ENCODE results near the gene MCTP1. TPM values are rescaled to one million over a fixed set of nuclear protein-coding genes. Genes with fewer than 3 reads are reported as not detected.

The MCTP1 gene
- total and polyA plus RNA-seq, 7 experiments from 2014 or later: 0.75 to 38.9 (median 2.3) TPM; not detected in 1

DNA sequence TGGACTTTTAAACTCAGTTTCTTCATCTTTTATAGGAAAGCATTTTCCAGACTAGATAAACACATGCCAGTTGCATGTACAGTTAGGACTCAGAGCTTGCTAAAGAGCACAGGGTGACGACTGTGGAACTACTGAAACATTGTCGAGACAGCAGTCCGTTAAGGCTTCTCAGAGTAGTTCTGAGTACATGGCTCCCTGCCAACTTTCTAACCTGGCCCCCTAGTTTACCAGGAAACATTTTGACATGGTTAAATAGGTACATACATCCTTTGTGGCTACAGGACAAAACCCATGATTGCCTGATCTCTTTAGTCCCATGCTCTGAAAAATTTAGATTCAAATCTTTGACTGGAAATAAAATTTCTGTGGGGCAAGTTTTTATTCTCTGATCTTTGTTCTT lies 536.7 kb downstream of the MCTP1 start:
- H3K4me1 ChIP-seq (ENCODE audit: control insufficient read depth in 2 of 2, insufficient read depth in 2 of 2, low read length in 2 of 2): no peaks in the 10 kb centered on the region
- DNase-seq: no peak
- ChIA-PET POLR2A (no interaction called here), CTCF (interaction anchor here (1.5 kb wide), 1 partner anchor 17 kb away, joined by 4 read pairs; no protein-coding TSS in a partner anchor)
- no peaks in the 10 kb centered on the region for H3K27me3 ChIP-seq (ENCODE audit: control insufficient read depth in 2 of 2, insufficient read depth in 2 of 2, low read length in 2 of 2)
- H3K27me3 Mint-ChIP-seq: peaks cover 0 to 5% (median 3%) of the 10 kb centered on the region in 5 donors
- no peak overlapping the region for H3K4me3 ChIP-seq (ENCODE audit: low read length)
- H3K27ac Mint-ChIP-seq: no peak overlapping the region
- no peaks in the 10 kb centered on the region for H3K36me3 ChIP-seq (ENCODE audit: control insufficient read depth in 2 of 3, insufficient read depth in 3 of 3, low read length in 3 of 3)
- no peak overlapping the region for H3K27ac ChIP-seq (ENCODE audit: low read depth, low read length)
- no peak for ATAC-seq
- intact Hi-C loops (cut with micrococcal nuclease): no loop called here
- no peak overlapping the region for H3K4me3 Mint-ChIP-seq
- H3K9me3 ChIP-seq (ENCODE audit: control insufficient read depth in 2 of 3, low read length in 3 of 3): no peaks in the 10 kb centered on the region
- no peaks in the 10 kb centered on the region for H3K9me3 Mint-ChIP-seq
- H3K4me1 Mint-ChIP-seq: peaks cover 0 to 7% (median 0%) of the 10 kb centered on the region in 7 donors
- H3K36me3 Mint-ChIP-seq: no peaks in the 10 kb centered on the region

DNA sequence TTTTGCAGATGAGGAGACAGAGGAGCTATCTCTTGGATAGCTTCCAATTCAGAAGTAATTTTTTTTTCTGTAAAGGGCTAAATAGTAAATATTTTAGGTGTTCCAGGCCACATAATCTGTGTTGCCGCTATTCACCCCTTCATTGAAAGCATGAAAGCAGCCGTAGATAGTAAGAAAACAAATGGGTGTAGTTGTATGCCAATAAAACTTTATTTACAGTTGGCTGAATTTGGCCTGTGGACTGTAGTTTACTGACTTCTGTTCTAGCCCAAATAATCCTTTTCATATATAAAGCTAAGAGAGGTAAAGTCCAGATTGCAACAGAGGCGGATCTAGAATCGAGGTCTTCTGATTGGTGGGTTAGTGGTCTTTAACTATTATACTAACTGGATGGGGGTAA lies 537.5 kb downstream of the MCTP1 start:
- Mint-ChIP-seq H3K4me1 (peaks cover 0 to 7% (median 0%) of the 10 kb centered on the region in 7 donors), H3K9me3 (no peaks in the 10 kb centered on the region), H3K27me3 (peaks cover 0 to 9% (median 3%) of the 10 kb centered on the region in 5 donors), H3K4me3 (no peak overlapping the region), H3K36me3 (no peaks in the 10 kb centered on the region), H3K27ac (no peak overlapping the region)
- ChIA-PET CTCF (interaction anchor here (1.3 to 1.5 kb wide), 2 partner anchors 9 to 16 kb away, joined by 4 read pairs; no protein-coding TSS in a partner anchor), POLR2A (no interaction called here)
- no peaks in the 10 kb centered on the region for H3K27me3 ChIP-seq (ENCODE audit: control insufficient read depth in 2 of 2, insufficient read depth in 2 of 2, low read length in 2 of 2)
- DNase-seq (no peak), ATAC-seq (no peak)
- no peaks in the 10 kb centered on the region for H3K36me3 ChIP-seq (ENCODE audit: control insufficient read depth in 2 of 3, insufficient read depth in 3 of 3, low read length in 3 of 3)
- H3K4me3 ChIP-seq (ENCODE audit: low read length): no peak overlapping the region
- intact Hi-C loops (cut with micrococcal nuclease): no loop called here
- H3K4me1 ChIP-seq (ENCODE audit: control insufficient read depth in 2 of 2, insufficient read depth in 2 of 2, low read length in 2 of 2): no peaks in the 10 kb centered on the region
- H3K27ac ChIP-seq (ENCODE audit: low read depth, low read length): no peak overlapping the region
- no peaks in the 10 kb centered on the region for H3K9me3 ChIP-seq (ENCODE audit: control insufficient read depth in 2 of 3, low read length in 3 of 3)

DNA sequence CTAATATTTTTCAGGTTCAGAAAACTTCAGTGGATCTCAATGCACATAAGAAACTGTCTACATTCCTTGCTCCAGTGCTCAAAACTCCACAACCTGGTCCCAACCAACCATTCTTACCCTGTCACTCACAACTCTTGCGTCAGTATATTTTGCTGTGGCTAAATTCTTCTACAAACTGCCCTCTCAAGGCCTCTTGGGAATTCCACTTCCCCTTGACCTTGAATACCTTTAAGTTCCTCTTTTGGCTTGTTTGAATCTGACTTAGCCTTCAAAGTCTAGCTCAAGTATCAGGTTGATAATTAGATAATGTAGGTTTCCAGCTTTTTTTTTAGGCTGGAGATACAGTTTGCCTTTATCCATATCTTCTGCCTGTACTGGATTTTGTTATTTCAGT lies 538.2 kb downstream of the MCTP1 start:
- Histone ChIP-seq H3K4me1 (ENCODE audit: control insufficient read depth in 2 of 2, insufficient read depth in 2 of 2, low read length in 2 of 2) (no peaks in the 10 kb centered on the region), H3K27me3 (ENCODE audit: control insufficient read depth in 2 of 2, insufficient read depth in 2 of 2, low read length in 2 of 2) (no peaks in the 10 kb centered on the region), H3K4me3 (ENCODE audit: low read length) (no peak overlapping the region), H3K27ac (ENCODE audit: low read depth, low read length) (no peak overlapping the region), H3K36me3 (ENCODE audit: control insufficient read depth in 2 of 3, insufficient read depth in 3 of 3, low read length in 3 of 3) (no peaks in the 10 kb centered on the region), H3K9me3 (ENCODE audit: control insufficient read depth in 2 of 3, low read length in 3 of 3) (no peaks in the 10 kb centered on the region)
- no peak for DNase-seq
- POLR2A ChIA-PET: no interaction called here
- intact Hi-C loops (cut with micrococcal nuclease): no loop called here
- Mint-ChIP-seq H3K9me3 (no peaks in the 10 kb centered on the region), H3K4me3 (no peak overlapping the region), H3K27me3 (peaks cover 0 to 9% (median 4%) of the 10 kb centered on the region in 5 donors), H3K4me1 (peaks cover 0 to 7% (median 0%) of the 10 kb centered on the region in 7 donors), H3K36me3 (no peaks in the 10 kb centered on the region), H3K27ac (no peak overlapping the region)
- ATAC-seq: no peak
- CTCF ChIA-PET: interaction anchor here (1.3 to 1.5 kb wide), 2 partner anchors 9 to 16 kb away, joined by 4 read pairs; no protein-coding TSS in a partner anchor

DNA sequence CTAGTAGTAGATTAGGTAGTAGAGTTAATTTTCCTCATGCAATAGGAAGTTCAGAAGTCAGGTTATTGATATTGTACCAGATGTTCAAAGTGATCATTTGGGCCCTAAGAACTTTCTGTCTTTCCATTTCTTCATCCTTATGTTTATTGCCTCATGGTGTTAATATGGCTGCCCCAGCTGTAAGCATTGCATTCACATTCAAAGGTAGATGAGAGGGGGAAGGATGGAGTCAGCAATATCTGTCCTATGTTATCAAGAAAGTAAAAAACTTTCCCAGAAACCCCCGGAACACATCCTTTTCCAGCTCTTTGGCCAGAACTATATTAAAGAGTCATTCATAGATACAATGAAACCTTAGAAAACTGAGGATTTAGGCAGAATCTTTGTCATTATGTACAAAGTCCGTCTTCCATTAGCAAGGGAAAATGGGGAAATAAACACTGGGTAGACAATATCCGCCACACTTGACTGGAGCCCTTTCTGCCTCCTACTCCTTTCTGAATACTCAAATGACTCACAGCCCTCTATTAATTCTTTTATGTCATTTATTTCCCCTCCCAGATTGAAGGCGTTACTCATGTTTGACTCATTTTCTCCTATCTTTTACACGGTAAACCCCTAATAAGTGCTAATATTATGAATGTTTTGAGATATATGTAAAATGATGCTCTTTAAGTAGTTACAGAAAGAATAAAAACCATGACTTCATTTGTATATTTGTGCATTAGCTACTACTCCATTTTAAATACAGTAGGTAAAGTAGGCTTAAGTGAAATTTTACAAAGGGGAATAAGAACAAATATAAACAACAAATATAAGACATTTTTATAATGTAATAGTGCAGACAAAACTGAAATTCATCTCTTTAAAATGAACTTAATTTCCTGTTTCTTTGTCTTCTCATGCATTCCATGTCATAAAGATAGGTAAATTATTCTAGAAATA lies 538.8 kb downstream of the MCTP1 start:
- H3K27me3 Mint-ChIP-seq: peaks cover 0 to 9% (median 4%) of the 10 kb centered on the region in 5 donors
- no peaks in the 10 kb centered on the region for H3K9me3 Mint-ChIP-seq
- no peaks in the 10 kb centered on the region for H3K9me3 ChIP-seq (ENCODE audit: control insufficient read depth in 2 of 3, low read length in 3 of 3)
- peaks cover 0 to 7% (median 0%) of the 10 kb centered on the region in 7 donors for H3K4me1 Mint-ChIP-seq
- ChIA-PET POLR2A (no interaction called here), CTCF (no interaction called here)
- no peak overlapping the region for H3K27ac Mint-ChIP-seq
- H3K36me3 Mint-ChIP-seq: no peaks in the 10 kb centered on the region
- no peak overlapping the region for H3K4me3 Mint-ChIP-seq
- intact Hi-C loops (cut with micrococcal nuclease): no loop called here
- no peaks in the 10 kb centered on the region for H3K27me3 ChIP-seq (ENCODE audit: control insufficient read depth in 2 of 2, insufficient read depth in 2 of 2, low read length in 2 of 2)
- ATAC-seq (no peak), DNase-seq (no peak)
- H3K4me1 ChIP-seq (ENCODE audit: control insufficient read depth in 2 of 2, insufficient read depth in 2 of 2, low read length in 2 of 2): no peaks in the 10 kb centered on the region
- H3K27ac ChIP-seq (ENCODE audit: low read depth, low read length): no peak overlapping the region
- no peaks in the 10 kb centered on the region for H3K36me3 ChIP-seq (ENCODE audit: control insufficient read depth in 2 of 3, insufficient read depth in 3 of 3, low read length in 3 of 3)
- no peak overlapping the region for H3K4me3 ChIP-seq (ENCODE audit: low read length)

DNA sequence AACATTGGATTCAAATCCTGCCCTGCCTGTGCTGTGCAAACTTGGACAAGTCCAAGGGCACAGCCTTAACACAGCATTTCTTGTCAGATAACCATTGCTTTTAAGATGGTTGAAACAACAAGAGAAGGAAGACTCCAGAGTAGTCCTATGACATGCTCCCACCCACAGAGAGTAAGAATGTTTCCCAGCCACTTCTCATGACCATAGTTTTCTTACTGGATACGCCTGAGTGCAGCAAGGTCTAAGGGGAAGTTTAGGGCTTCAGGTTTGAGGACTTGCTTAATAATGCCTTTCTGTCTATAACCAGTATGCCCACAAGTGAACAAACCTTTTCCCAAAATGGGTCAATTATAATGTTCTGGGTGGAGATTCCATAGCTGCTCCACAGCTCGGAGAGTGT lies 540.0 kb downstream of the MCTP1 start:
- CTCF ChIA-PET: no interaction called here
- intact Hi-C loops (cut with micrococcal nuclease): no loop called here
- DNase-seq: no peak

DNA sequence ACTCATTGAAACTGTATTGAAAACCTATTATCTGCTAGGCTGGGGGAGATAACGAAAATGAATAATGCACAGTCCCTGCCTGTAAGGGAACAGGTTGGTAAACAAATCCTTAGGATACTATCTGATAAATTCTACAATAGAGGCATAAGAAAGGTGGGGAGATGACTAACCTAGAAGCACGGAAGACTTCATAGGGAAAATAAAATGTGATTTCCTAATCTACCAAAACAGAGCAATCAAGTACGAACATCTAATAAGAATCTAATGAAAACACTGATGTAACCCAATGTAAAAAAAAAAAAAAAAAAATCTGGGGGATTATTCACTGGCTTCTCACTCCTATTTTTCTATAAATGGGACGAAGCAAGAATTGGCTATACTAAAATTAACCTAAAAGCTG lies 542.0 kb downstream of the MCTP1 start:
- Histone ChIP-seq H3K4me3 (ENCODE audit: low read length) (no peak overlapping the region), H3K36me3 (ENCODE audit: control insufficient read depth in 2 of 3, insufficient read depth in 3 of 3, low read length in 3 of 3) (no peaks in the 10 kb centered on the region), H3K4me1 (ENCODE audit: control insufficient read depth in 2 of 2, insufficient read depth in 2 of 2, low read length in 2 of 2) (no peaks in the 10 kb centered on the region), H3K9me3 (ENCODE audit: control insufficient read depth in 2 of 3, low read length in 3 of 3) (no peaks in the 10 kb centered on the region), H3K27me3 (ENCODE audit: control insufficient read depth in 2 of 2, insufficient read depth in 2 of 2, low read length in 2 of 2) (no peaks in the 10 kb centered on the region), H3K27ac (ENCODE audit: low read depth, low read length) (no peak overlapping the region)
- Mint-ChIP-seq H3K36me3 (no peaks in the 10 kb centered on the region), H3K27ac (no peak overlapping the region), H3K4me3 (no peak overlapping the region), H3K4me1 (peaks cover 0 to 2% (median 0%) of the 10 kb centered on the region in 7 donors), H3K9me3 (no peaks in the 10 kb centered on the region), H3K27me3 (peaks cover 0 to 9% (median 3%) of the 10 kb centered on the region in 5 donors)
- intact Hi-C loops (cut with micrococcal nuclease): no loop called here
- ChIA-PET POLR2A (no interaction called here), CTCF (interaction anchor here (0.6 to 0.9 kb wide), 2 partner anchors 216 to 1326 kb away, joined by 3 to 5 read pairs; no protein-coding TSS in a partner anchor)
- ATAC-seq (no peak), DNase-seq (no peak)

More for the DNA sequence above, 540.0 kb downstream of the MCTP1 start:
- H3K4me1 ChIP-seq (ENCODE audit: control insufficient read depth in 2 of 2, insufficient read depth in 2 of 2, low read length in 2 of 2): no peaks in the 10 kb centered on the region
- ATAC-seq: no peak
- POLR2A ChIA-PET: no interaction called here
- H3K4me1 Mint-ChIP-seq: peaks cover 0 to 7% (median 0%) of the 10 kb centered on the region in 7 donors
- no peaks in the 10 kb centered on the region for H3K36me3 ChIP-seq (ENCODE audit: control insufficient read depth in 2 of 3, insufficient read depth in 3 of 3, low read length in 3 of 3)
- H3K27ac ChIP-seq (ENCODE audit: low read depth, low read length): no peak overlapping the region
- no peak overlapping the region for H3K4me3 ChIP-seq (ENCODE audit: low read length)
- H3K27me3 Mint-ChIP-seq: peaks cover 0 to 9% (median 3%) of the 10 kb centered on the region in 5 donors
- H3K36me3 Mint-ChIP-seq: no peaks in the 10 kb centered on the region
- H3K27ac Mint-ChIP-seq: no peak overlapping the region
- H3K9me3 ChIP-seq (ENCODE audit: control insufficient read depth in 2 of 3, low read length in 3 of 3): no peaks in the 10 kb centered on the region
- H3K27me3 ChIP-seq (ENCODE audit: control insufficient read depth in 2 of 2, insufficient read depth in 2 of 2, low read length in 2 of 2): no peaks in the 10 kb centered on the region
- no peak overlapping the region for H3K4me3 Mint-ChIP-seq
- H3K9me3 Mint-ChIP-seq: no peaks in the 10 kb centered on the region

All from naive thymus-derived CD4-positive, alpha-beta T cell (primary cell).